ENCODE data around the gene RAG2. TPM values are rescaled to one million over a fixed set of nuclear protein-coding genes. Genes with fewer than 3 reads are reported as not detected.

RAG2 gene
- total RNA-seq, 1 donor from 2014 or later, result not detected

DNA sequence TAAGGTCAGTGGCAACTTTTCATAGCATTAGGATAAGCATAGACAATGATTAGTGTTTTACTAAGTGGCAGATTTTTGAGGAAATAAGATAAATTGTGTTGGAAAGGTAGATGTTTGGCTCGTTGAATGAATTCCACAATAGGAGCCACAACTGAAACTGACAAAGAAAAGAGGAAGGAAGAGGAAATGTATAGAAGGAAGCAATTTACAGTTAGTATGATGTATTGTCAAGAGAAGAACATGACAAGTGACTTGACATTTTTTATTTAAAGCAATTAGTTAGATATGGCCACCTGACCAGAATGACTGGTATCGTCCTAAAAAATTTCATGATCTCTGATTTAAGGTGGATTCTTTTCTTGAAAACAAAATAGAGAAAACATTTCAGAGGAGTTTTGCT lies 3.1 kb upstream of the RAG2 start:
- intact Hi-C loops (cut with micrococcal nuclease), result no loop called here

- intact Hi-C loops (cut with micrococcal nuclease), result no loop called here
Measured at GRCh38 chr11:36600180-36600579, 2.1 kb upstream of the RAG2 start.

DNA sequence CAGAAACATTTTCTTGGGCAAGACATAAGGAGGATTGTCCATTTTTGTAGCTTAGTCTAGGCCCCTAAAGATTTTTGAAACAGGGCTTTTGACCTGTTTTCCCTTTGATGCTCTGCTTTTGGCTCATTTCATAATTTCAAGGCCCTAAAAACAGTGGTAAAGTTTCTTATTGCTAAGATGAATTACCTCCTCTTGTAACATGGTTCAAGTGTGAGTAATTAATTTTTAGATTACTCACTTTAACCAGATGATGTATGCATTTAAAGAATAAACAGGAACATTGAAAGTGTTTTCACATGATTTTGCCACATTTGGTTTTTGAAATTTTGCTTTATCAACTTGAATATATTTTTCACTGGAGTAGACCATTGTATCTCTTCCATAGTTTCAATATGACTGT lies 1.2 kb downstream of the RAG2 start:
- intact Hi-C loops (cut with micrococcal nuclease), result no loop called here

GRCh38 chr11:36594316-36594989 lies 3.6 kb downstream of the RAG2 start, which contains the start of gene IFTAP:
IFTAP (plus strand) TSS chr11:36594502; CDS start chr11:36610104, 15,602 bp downstream.
- intact Hi-C loops (cut with micrococcal nuclease), result no loop called here

GRCh38 chr11:36591433-36591832 lies 6.6 kb downstream of the RAG2 start:
- intact Hi-C loops (cut with micrococcal nuclease), result no loop called here

DNA sequence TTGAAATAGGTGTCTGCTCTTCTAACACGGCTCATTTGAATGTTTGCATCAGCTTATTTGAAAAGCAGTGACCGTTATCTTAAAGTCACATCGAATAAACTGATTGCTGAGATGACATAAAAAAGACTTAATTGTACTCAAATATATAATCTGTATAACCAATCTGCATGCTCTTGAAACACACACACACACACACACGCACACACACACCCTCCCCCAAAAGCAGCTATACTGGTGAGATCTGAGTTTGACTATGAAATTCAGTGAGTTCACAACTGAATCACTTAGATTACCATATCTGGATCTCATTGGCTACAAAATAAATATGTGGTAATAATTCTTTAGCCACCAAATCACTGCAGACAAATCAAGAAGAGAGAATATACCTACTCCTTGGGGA lies 7.5 kb downstream of the RAG2 start:
- intact Hi-C loops (cut with micrococcal nuclease), result no loop called here

DNA sequence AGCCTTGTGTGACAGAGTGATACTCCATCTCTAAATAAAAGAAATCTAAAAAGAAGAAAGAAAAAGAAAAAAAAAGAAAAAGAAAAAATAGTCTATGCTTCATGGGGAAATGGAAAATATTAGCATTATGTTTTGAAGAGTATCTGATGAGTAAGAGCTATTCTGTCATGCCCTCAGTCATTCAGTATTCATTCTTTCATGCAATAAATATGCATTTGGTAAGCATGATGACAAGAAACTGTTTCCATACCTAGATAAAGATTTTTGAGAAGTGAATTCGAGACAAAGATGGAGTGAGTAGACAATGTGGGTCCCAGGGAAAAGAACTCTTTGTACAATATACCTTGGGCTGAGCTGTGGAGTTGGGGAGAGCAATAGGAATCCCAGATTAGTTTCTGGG lies 9.9 kb downstream of the RAG2 start:
- intact Hi-C loops (cut with micrococcal nuclease), result no loop called here

DNA sequence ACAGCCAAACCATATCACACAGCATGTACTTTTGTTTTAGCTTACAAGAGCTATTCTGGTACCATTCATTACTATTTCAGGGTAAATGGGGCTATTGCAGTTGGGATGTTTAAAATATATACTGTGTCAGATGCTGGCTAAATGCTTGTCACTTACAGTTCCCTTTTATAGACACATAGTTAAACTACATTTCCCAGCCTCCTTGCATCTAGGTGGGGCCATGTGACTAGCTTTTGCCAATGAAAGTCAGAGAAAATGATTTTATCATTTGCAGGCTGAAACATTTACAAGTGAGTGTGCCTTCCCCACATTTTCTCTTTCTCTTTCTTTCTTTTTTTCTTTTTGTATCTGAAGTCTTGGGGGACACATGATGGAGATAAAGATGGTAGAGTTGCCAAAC lies 11.5 kb downstream of the RAG2 start:
- intact Hi-C loops (cut with micrococcal nuclease), result no loop called here

GRCh38 chr11:36583667-36584066 lies 14.4 kb downstream of the RAG2 start:
- intact Hi-C loops (cut with micrococcal nuclease), result no loop called here

GRCh38 chr11:36581536-36581935 lies 16.5 kb downstream of the RAG2 start:
- intact Hi-C loops (cut with micrococcal nuclease), result no loop called here

- intact Hi-C loops (cut with micrococcal nuclease), result no loop called here
Measured at GRCh38 chr11:36578458-36578857, 19.6 kb downstream of the RAG2 start.

DNA sequence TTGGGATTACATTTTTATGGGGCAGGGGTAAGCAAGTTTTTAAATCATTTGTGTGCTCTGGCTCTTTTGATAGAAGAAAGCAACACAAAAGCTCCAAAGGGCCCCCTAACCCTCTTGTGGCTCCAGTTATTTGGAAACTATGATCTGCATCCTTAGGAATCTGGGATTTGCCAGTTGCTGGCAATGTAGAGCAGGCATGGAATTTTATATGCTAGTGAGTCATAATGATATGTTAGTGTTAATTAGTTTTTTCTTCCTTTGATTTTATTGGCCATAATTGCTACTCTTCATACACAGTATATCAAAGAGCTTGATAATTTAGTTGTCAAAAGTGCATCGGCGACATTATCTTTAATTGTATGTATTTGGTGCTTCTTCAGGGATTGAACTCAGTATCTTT lies 20.2 kb downstream of the RAG2 start:
- intact Hi-C loops (cut with micrococcal nuclease), result no loop called here

DNA sequence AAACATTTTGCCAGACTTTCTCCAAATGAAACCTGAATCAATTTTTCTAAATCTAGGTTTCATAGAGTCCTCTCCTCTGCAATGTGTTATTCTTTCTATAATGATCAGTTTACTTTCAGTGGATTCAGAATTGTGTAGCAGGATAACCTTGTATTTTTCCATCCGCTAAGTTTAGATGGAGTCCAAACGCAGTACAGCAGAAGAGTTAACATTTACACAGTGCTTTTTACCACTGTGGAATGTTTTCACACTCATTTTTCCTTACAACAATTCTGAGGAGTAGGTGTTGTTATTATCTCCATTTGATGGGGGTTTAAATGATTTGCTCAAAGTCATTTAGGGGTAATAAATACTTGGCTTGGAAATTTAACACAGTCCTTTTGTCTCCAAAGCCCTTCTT lies 20.7 kb downstream of the RAG2 start:
- intact Hi-C loops (cut with micrococcal nuclease), result no loop called here

- intact Hi-C loops (cut with micrococcal nuclease), result no loop called here
Measured at GRCh38 chr11:36574486-36574885, 23.6 kb downstream of the RAG2 start.

- intact Hi-C loops (cut with micrococcal nuclease), result no loop called here
Measured at GRCh38 chr11:36569095-36569494, 28.9 kb downstream of the RAG2 start.

- intact Hi-C loops (cut with micrococcal nuclease), result no loop called here
Measured at GRCh38 chr11:36567694-36568093, 30.3 kb downstream of the RAG2 start, which contains the start of gene RAG1. RAG1 (plus strand) TSS chr11:36568007; CDS start chr11:36573305, 5,298 bp downstream.

GRCh38 chr11:36566407-36567053 lies 31.5 kb downstream of the RAG2 start:
- intact Hi-C loops (cut with micrococcal nuclease), result no loop called here

GRCh38 chr11:36565031-36565610 lies 32.9 kb downstream of the RAG2 start:
- intact Hi-C loops (cut with micrococcal nuclease), result no loop called here

DNA sequence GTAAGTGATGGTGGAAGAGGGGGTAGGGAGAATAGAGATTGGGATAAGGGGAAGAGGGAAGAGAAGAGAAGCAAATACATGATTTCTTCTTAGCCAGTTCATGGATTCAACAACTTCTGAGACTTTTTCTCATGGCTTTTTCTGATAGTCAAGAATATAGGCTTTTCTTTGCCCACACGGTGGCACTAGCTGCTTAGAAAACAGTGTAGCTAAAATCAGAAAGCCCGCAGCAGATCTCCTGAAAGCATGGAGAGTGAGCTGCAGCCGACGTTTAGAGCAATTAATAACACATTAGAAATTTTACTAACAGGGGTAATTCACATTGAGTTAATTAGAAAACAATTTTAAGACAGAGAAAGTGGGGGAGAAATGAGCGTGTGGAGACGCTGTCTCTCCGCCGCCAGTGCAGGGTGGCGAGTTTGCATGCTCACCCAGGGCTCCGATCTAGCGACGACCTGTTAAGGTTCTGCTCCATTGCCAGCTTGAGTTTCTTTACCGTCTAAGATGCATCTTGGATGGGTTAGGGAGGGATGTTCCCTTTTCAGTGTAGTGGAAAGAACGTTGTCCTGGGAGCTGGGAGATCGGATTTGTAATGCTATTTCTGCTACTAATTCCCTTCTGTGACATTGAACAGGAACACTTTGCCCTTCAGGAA lies 33.5 kb downstream of the RAG2 start:
- intact Hi-C loops (cut with micrococcal nuclease), result loop anchor here (1.0 kb wide), 4 partner anchors 23 to 183 kb away; no protein-coding TSS in a partner anchor

- intact Hi-C loops (cut with micrococcal nuclease), result loop anchor here (5.0 kb wide), 6 partner anchors 46 to 1641 kb away; partner anchors contain the start of genes APIP, COMMD9, PDHX and TRAF6
Measured at GRCh38 chr11:36558571-36559413, 39.2 kb downstream of the RAG2 start.

- intact Hi-C loops (cut with micrococcal nuclease), result loop anchor here (5.0 kb wide), 6 partner anchors 46 to 1641 kb away; partner anchors contain the start of genes APIP, COMMD9, PDHX and TRAF6
Measured at GRCh38 chr11:36557991-36558390, 40.0 kb downstream of the RAG2 start.

Data from T-helper 1 cell treated with Interleukin-12 subunit alpha and Interleukin-12 subunit beta and Interleukin-4 antibody, amounts not matched to agents 30 ng/mL and 1 ng/mL, for 36 hours (primary cell).